NCI-H748 (cell line): ENCODE results near the gene PNPO.
"Not testable (repeated sequence)": the region's sequence is repeated elsewhere in the genome, so short reads cannot be mapped to it uniquely, and the experiment has no call there.

Experiments used
- DNase-seq: peaks from one replicate; lab custom pipeline; 2025; ENCODE audit not compliant: unreplicated experiment; lab: John Stamatoyannopoulos, UW

PNPO gene

DNA sequence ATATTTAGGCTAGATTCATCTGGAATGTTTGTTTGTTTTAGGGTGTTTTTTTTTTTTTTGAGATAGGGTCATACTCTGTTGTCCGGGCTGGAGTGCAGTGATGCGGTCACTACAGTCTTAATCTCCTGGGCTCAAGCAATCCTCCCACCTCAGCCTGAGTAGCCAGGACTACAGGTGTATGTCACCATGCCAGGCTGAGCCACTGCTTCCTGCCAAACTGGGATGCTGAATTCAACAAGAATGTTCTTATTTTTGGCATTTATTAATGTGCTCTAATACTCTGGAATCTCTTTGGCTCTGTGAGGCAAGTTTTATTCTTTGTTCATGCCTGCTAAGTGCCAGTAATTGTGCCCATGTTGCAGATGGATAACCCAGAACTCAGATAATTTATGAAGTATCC is 23.8 kb upstream of the PNPO start:
- DNase-seq: no peak

DNA sequence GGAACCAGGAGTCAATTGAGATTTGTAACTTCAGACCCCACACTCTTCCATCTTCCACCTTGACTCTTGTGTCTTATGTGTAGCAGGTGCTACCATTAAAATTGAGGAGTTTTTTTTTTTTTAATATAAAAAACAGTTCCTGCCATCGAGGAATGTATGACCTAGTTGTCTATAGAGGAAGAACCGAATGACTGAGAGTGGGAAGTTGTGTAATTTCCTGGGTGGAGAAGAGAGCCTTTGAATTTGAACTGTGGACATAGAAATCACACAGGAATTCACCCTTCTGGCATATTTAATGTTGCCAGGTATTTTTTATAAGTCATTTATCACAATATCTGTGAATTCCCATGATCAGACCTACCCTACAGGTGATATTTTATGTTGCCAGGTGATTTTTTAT is 23.4 kb upstream of the PNPO start:
- DNase-seq: no peak

DNA sequence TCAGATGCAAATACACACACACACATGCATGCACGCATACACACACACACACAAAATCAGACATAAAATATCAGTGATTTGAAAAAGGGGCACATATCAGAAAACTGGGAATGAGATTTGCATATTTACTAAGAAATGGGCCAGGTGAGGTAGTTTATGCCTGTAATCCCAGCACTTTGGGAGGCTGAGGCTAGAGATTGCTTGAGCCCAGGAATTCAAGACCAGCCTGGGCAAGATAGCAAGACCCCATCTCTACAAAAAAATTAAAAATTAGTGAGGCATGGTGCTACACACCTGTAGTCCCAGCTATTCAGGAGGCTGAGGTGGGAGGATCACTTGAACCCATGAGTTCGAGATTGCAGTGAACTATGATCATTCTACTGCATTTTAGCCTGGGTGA is 22.4 kb upstream of the PNPO start:
- DNase-seq: no peak

DNA sequence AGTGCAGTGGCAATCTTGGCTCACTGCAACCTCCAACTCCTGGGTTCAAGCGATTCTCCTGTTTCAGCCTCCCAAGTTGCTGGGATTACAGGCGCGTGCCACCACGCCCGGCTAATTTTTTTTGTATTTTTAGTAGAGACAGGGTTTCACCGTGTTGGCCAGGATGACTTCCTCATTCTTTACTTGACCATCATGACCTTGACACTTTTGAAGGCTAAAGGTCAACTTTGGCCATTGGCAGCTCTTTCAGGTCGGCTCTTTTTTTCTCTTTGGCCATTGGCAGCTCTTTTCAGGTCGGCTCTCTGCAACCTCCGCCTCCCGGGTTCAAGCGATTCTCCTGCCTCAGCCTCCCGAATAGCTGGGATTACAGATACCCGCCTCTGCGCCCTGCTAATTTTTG is 21.5 kb upstream of the PNPO start:
- DNase-seq: not testable (repeated sequence)

DNA sequence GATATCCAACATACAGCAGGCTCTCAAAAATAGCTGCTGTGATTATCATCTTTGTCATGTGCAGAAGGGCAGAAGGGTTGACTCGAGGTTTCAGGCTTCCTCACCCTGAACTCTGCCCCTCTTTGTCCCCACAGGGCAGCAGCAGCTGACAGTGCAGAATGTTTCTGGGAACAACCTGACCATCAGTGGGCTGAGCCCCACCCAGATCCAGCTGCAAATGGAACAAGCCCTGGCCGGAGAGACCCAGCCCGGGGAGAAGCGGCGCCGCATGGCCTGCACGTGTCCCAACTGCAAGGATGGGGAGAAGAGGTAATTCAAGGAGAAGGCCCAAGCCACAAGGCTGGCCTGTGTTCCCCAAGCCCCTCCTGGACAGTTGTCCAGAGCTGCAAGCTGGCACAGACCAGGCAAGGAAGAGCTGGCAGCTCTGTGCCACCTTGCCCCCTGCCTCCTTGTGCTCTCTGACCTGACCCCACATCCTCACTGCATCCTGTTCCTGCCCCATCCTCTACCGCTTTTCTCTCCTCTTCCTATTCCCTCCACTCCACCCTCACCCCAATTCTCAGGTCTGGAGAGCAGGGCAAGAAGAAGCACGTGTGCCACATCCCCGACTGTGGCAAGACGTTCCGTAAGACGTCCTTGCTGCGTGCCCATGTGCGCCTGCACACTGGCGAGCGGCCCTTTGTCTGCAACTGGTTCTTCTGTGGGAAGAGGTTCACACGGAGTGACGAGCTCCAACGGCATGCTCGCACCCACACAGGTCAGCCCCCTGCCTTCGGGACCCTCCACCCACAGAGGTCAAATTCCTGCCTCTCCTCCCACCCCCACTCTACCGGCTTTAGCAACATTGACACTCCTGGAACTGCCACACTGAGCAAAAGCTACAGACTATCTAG is 16.3 kb upstream of the PNPO start:
- DNase-seq: no peak

DNA sequence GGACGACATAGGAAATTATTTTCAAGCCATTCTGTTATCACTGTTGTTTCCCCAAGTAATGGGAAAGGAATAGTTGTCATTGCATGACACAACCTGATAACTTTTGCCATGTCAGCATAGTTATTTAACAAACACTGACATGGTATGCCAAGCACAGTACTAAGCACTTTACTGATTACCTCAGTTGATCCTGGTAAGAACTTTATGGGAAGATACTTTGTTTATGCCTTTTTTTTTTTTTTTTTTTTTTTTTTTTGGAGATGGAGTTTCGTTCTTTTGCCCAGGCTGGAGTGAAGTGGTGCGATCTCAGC is 15.7 kb upstream of the PNPO start:
- DNase-seq: no peak

DNA sequence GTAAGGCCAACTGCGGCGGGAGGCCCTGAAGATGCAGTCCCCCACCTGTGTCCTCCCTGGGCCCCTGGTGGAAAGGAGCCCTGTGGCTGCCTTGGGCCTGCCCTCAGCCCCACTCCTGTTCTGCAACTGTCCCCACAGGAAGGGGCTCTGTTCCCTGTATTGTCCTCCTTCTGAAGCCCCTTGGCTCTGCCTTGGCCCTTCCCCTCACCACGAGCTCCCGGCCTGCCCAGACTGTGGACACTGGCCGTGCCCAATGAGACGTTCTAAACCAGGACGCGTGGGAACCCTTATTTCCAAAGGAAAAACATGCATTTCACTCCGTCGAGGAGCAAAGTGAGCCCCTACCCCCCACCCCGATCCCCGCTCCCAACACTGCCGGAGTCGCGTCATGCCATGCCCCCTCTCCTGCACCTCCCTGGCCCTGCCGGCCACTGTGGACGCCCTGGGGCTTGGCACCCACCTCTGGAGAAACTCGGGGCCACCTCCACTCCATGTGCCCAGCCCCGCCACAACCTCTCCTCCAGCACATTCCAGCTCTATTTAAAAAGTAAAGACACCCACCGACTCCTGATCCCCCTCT is 13.5 kb upstream of the PNPO start:
- no peak for DNase-seq

DNA sequence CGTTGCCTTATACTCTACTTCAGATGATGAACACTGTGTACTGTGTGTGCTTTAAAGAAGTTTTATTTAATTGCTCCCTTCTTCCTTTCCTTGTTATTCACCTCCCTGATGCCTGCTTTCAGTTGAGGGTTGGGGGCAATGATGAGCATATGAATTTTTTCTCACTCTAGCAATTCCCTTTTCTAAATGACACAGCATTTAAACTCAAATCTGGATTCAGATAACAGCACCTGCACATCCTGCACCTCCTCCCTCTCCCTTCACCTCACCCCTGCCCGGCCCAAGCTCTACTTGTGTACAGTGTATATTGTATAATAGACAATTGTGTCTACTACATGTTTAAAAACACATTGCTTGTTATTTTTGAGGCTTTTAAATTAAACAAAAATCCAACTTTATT is 13.0 kb upstream of the PNPO start:
- DNase-seq: no peak

DNA sequence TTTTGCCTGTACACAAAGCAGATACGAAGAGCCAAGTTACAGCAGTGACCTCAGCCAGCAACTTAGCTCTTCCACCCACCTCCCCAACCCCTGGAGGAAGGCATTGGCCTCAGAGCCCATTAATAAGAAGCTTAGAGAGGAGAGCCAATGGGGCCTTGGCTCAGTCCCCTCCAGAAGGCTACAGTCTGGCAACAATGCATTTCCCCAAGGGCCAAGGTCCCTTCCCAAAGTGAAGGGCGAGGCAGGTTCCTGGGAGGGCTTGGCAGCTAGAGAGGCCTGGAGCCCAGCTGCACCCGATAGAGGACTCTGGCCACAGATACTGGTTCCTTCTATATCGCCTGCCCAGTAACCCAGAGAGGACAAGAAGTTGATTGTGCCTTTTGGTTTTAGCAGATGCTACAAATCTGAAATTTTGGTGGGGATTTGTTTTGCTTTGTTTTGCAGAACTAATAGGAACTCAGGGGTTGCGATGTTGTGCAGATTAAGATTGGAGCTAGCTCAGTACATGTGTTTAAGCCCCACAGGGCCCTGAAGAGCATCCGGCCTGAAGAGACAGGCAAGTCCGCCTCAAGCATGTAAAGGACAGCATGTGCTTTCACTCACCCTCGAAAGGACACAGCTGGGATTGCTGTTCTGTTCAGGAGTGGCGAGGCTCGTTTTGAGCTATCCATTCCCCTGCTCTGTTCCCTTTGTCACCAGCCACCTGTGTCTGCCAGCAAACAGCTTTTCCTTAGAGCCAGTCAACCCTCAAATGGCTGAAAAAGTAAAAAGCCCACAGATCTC is 12.0 kb upstream of the PNPO start:
- no peak for DNase-seq

DNA sequence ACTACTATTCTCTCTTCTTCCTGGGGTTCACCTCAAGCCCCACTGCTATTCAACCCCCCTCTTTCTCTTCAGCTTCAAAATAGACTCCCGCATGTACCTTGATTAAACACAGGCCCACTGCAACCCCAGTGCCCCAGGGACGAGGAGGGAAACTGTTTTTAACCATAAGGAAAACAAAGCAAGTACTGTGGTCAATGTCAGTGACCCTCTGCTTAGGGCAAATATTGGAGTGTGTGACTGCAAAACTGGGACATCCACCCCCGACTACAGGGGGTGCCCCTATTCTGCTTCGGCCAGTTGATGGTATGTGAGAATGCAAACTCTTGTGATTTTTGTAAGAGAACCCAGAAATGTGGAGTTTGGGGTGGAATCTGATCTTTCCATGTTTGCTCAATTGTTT is 9.5 kb upstream of the PNPO start:
- no peak for DNase-seq

DNA sequence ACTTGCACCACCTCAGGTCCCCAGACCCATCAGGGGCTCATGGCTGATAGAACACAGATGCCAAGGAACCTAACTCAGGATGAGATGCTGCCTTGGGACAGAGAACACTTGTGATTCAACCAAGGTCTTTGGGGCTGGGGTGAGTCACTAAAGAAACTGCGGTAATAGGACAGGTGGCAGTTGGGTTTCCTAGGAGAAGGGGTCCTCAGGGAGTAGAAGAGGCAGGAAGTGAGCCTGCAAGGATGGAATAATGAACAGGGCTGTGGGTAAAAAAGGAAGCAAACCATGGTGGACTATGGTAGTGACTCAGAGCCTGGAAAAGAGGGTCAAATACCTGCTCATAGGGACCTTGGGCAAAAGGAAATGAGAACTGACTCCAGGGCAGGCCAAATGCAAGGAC is 6.5 kb upstream of the PNPO start:
- DNase-seq: no peak

DNA sequence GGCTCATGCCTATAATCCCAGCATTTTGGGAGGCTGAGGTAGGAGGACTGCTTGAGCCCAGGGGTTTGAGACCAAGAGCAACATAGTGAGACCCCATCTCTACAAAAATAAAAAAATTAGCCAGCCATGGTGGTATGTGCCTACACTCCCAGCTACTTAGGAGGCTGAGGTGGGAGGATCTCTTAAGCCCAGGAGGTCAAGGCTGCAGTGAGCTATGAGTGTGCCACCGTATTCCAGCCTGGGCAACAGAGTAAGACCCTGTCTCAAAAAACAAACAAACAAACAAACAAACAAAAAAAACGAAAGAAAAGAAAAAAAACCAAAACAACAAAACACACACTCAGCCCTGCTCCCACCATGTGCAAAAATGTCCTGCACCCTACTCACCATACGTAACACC is 5.9 kb upstream of the PNPO start:
- not testable (repeated sequence) for DNase-seq

DNA sequence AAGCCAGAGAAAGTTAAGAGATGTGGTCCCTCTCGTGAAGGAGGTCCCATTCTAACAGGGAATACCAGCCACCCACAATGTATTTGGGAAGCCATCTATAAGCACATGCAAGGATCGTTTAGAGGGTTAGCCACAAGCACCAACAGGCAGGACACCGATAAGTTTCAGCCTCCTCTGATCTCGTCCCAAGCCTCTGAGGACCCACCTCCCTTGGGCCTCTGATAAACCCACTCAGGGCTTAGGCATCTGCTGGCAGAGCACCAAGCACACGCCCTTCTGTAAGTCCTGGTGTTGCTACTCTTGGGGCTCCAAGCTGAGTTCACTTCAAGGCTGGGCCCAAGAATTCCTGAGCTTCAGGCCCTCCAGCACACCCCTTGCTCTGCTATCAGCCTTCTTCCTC is 5.4 kb upstream of the PNPO start:
- DNase-seq: no peak

DNA sequence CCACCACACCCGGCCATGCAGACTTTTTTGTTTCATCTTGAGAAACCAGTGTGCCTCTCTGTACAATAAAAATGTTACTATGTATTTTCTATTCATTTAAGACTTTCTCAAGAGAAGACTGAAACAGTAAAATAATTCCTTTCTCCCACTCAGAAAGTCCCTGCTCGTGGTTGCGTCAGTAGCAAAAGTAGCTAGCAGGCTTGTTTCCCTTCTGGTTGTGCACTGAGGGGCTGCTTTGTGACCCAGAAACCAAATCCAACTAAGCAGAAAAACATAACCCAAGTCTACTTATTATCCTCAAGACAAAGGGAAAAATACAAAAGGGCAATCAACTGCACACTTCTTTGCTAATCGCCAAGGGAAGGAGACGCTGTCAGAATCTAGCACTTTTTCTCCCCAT is 3.4 kb upstream of the PNPO start:
- no peak for DNase-seq

DNA sequence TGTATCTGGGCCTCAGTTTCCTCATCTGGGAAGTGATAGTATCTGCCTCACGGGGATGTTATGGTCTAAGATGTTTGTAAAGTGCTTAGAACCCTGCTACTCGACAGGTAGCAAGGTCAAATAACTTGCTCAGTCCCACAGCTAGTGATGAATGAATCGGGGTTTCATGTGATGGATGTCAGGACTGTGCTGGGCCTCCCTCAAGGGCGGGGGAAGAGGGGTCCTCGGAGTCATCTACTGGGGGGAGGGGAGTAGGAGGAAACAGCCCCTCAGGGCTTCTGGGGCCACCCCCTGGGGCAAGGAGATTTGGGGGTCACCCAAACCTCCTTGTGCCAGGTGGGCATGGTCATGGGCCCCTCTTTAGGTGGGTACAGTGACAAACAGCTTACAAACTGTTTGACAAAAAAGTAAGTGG is 732 bp downstream of the PNPO start:
- DNase-seq: no peak

DNA sequence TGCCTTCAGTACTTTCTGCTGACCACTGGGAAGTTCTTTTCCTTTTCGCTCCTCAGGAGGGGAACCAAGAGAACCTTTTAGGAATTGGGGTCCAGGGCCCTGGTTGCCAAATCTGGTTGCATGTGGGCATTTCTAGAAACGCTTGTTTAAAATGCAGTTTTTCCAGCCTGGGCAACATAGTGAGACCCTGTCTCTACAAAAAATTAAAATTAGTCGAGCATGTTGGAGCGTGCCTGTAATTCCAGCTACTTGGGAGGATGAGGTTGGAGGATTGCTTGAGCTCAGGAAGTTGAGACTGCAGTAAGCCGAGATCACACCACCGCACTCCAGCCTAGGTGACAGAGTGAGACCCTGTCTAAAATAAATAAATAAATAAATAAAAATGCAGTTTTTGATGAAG is 1.2 kb downstream of the PNPO start:
- no peak for DNase-seq

DNA sequence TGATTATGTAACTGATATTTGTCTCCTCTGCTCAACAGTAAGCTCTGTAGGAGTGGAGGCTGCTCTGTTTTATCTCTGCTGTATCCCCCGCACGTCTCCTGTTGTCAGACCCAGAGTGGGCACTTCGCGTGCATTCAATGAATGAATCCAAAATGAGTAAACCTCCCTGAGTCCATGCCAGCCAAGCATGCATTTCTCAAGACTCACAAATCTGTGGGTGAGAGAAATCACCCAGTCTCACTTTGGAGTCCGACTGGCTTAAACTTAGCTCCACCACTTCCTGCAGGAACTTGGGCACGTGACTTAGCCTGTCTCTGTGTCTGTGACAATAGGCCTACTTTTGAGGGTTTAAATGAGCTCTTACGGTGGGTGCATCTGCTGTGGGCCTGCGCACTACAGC is 3.7 kb downstream of the PNPO start:
- no peak for DNase-seq

DNA sequence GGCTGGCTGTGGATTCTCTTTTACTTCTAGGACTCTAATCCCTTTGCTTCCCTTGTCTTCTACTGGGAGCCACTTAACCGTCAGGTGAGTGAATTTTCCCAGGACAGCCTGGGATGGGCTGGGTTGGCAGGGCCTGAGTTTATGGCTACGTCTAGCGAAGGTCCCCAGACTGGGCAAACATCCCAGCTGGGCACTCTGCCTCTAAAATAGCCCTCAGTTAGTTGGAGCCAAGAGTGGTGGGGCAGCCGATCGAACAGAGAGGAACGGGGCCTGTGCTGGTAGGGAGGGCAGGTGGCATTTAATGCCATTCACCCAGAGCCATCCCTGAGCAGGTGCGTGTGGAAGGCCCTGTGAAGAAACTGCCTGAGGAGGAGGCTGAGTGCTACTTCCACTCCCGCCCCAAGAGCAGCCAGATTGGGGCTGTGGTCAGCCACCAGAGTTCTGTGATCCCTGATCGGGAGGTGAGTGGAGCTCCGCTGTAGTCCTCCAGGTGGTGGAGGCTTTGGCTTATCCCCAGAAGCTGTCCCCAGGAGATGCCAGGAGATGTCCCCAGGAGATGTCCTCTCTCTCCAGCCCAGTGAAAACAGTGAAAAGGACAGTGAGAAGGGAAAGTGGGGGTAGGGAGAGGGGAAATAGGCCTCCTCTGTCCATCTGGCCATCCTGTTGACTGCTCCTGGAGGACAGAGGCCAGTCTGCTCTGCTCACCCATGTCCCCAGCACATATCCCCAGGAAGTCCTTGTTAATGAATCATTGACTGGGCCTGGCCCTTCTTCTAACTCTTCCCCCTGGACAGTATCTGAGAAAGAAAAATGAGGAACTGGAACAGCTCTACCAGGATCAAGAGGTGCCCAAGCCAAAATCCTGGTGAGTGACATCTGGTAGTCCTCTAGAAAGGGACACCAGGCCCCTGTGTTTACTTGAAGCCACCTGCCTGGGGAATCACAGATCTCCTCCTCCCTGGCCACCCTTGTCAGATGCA is 4.4 kb downstream of the PNPO start:
- DNase-seq: no peak

DNA sequence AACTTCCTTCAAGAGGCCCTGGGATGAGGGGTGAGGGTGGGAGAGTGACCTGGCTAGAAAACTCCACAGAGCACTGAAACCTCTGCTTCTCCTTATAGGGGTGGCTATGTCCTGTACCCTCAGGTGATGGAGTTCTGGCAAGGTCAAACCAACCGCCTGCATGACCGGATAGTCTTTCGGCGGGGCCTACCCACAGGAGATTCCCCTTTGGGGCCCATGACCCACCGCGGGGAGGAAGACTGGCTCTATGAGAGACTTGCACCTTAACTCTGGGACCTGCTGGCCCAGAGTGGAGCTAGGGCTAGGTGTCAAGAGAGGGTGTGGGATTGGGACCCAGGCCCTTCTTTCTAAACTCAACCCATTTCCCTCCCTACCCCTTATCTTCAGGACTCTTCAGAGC is 5.1 kb downstream of the PNPO start:
- DNase-seq: no peak

DNA sequence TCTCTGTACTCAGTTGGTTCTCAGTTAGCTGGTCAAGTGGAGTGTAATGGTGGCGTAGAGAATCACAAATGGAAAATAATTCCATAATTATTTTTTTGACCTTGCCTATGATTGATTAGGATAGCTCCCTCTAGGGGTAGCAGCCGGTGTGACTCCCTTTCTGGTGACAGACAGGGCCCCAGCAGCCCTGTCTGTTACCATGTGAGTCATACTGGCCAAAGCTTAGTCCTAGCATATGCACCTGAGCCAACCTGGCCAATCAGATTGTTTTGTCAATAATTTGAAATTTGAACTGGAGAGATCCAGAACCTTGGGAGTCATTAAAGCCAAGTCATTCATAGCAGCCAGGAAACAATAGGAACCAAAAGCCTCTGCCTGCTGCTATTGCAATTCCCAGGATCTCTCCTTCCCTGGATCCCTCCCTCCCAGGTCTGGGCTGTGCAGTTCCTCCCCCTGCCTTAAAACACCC is 5.6 kb downstream of the PNPO start:
- peak; percentile 80 for DNase-seq

DNA sequence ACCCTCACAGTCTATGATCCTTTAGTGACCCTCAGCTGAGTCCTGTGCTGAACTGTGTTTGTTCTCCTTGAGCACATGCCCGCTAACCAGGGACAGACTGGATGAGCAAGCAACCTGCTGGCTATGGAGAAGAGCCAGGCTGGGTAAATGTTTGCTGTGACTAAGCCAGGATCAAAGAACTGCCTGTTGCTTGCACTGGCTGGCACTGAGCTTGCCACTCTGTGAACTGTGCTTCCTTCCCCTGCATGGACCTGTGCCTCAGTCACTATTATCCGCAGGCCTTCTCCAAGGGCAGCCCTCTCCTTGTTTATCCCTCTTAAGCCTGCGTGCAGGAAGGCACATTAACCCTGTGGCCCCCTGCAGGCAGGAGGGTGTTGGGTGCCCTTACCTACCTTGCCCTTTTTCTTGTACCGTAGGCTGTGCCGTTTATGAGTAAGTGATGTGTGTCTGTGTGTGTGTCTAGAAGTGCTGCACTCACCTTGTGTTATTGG is 7.4 kb downstream of the PNPO start:
- DNase-seq: no peak
